ENCODE measurements around the gene SPATA17.

DNA sequence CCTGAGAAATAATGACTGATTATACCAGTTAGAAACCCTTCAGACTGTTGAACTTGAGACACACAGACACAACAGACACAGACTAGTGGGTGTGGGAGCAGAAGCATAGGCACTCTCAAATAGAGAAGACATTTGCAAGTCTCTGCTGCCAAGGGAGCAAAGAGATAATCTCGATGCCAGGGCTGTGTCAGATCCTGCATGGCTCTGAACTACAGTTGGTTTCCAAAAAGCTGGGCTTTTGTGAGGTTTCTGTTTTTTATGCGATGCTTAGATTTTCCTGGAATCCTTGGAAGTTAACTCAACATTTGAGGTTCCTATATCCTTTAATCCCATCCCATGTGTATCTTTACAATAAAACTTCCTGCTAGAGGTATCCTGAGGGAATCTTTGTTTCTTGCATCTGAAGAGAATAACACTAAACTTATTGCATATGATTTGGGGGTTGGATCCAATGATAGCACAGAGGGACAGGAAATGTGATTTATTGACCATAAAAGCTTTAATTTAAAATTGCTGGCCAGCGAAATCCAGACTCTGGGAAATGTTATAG is 236.4 kb downstream of the SPATA17 start:
- TF ChIP-seq EZH2 (IDR thresholded peaks at IDR 0.05; ENCODE audit: borderline replicate concordance, insufficient read depth, low read length, poor library complexity, severe bottlenecking) (no peak), TAF1 (IDR thresholded peaks at IDR 0.05; ENCODE audit: low read depth) (no peak), RAD21 (conservative IDR thresholded peaks at IDR 0.05) (no peak), POLR2AphosphoS5 (IDR thresholded peaks at IDR 0.05) (no peak), EP300 (conservative IDR thresholded peaks at IDR 0.05; ENCODE audit: poor library complexity, severe bottlenecking) (no peak)
- TF ChIP-seq, protein P1, sequence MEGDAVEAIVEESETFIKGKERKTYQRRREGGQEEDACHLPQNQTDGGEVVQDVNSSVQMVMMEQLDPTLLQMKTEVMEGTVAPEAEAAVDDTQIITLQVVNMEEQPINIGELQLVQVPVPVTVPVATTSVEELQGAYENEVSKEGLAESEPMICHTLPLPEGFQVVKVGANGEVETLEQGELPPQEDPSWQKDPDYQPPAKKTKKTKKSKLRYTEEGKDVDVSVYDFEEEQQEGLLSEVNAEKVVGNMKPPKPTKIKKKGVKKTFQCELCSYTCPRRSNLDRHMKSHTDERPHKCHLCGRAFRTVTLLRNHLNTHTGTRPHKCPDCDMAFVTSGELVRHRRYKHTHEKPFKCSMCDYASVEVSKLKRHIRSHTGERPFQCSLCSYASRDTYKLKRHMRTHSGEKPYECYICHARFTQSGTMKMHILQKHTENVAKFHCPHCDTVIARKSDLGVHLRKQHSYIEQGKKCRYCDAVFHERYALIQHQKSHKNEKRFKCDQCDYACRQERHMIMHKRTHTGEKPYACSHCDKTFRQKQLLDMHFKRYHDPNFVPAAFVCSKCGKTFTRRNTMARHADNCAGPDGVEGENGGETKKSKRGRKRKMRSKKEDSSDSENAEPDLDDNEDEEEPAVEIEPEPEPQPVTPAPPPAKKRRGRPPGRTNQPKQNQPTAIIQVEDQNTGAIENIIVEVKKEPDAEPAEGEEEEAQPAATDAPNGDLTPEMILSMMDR (IDR thresholded peaks at IDR 0.05; ENCODE audit: poor library complexity, severe bottlenecking) = no peak
- TF ChIP-seq, protein P2, sequence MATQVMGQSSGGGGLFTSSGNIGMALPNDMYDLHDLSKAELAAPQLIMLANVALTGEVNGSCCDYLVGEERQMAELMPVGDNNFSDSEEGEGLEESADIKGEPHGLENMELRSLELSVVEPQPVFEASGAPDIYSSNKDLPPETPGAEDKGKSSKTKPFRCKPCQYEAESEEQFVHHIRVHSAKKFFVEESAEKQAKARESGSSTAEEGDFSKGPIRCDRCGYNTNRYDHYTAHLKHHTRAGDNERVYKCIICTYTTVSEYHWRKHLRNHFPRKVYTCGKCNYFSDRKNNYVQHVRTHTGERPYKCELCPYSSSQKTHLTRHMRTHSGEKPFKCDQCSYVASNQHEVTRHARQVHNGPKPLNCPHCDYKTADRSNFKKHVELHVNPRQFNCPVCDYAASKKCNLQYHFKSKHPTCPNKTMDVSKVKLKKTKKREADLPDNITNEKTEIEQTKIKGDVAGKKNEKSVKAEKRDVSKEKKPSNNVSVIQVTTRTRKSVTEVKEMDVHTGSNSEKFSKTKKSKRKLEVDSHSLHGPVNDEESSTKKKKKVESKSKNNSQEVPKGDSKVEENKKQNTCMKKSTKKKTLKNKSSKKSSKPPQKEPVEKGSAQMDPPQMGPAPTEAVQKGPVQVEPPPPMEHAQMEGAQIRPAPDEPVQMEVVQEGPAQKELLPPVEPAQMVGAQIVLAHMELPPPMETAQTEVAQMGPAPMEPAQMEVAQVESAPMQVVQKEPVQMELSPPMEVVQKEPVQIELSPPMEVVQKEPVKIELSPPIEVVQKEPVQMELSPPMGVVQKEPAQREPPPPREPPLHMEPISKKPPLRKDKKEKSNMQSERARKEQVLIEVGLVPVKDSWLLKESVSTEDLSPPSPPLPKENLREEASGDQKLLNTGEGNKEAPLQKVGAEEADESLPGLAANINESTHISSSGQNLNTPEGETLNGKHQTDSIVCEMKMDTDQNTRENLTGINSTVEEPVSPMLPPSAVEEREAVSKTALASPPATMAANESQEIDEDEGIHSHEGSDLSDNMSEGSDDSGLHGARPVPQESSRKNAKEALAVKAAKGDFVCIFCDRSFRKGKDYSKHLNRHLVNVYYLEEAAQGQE (IDR thresholded peaks at IDR 0.05; ENCODE audit: borderline replicate concordance) = no peak

Data from neural cell (in vitro differentiated cells).